Bronchial epithelial cell (primary cell): ENCODE results near the gene HASPIN. TPM values are rescaled to one million over a fixed set of nuclear protein-coding genes. Genes with fewer than 3 reads are reported as not detected.
"Not testable (repeated sequence)": the region's sequence is repeated elsewhere in the genome, so short reads cannot be mapped to it uniquely, and the experiment has no call there.

Source experiments
- DNase-seq: peaks from one replicate; pipeline ENCODE4 v3.0.0-alpha.2; 2010; ENCODE audit warnings: low read depth
- FAIRE-seq: peaks from 2 replicates; lab custom pipeline; 2011; peaks lifted over from hg19 to GRCh38; lab: Jason Lieb, UNC
- H3K27me3 ChIP-seq: 2 replicates; pipeline ENCODE4 v1.5.1; 2011; ENCODE audit warnings: low read length; ENCODE audit not compliant: control insufficient read depth, insufficient read depth
- H3K36me3 ChIP-seq: 2 replicates; pipeline ENCODE4 v1.5.1; 2011; ENCODE audit warnings: low read length; ENCODE audit not compliant: control insufficient read depth, insufficient read depth
- H3K4me3 ChIP-seq: 2 replicates; pipeline ENCODE4 v1.5.1; 2011; ENCODE audit warnings: mild to moderate bottlenecking, low read depth, low read length, control low read depth
- total RNA-seq: library from RNA; depleted of rRNA; stranded (reverse); fragments of >200 nt; gene quantifications from 2 replicates; pipeline ENCODE4 v1.2.1, GENCODE V29; 2014
- TF ChIP-seq, protein P1 (sequence below): IDR thresholded peaks from 2 replicates; pipeline ENCODE4 v1.5.1; 2011; ENCODE audit warnings: mild to moderate bottlenecking, moderate library complexity, low read length, control low read depth, inconsistent platforms; ENCODE audit not compliant: insufficient read depth, severe bottlenecking

The HASPIN gene
- total RNA-seq, 1 donor from 2014 or later: 0.53 TPM

DNA sequence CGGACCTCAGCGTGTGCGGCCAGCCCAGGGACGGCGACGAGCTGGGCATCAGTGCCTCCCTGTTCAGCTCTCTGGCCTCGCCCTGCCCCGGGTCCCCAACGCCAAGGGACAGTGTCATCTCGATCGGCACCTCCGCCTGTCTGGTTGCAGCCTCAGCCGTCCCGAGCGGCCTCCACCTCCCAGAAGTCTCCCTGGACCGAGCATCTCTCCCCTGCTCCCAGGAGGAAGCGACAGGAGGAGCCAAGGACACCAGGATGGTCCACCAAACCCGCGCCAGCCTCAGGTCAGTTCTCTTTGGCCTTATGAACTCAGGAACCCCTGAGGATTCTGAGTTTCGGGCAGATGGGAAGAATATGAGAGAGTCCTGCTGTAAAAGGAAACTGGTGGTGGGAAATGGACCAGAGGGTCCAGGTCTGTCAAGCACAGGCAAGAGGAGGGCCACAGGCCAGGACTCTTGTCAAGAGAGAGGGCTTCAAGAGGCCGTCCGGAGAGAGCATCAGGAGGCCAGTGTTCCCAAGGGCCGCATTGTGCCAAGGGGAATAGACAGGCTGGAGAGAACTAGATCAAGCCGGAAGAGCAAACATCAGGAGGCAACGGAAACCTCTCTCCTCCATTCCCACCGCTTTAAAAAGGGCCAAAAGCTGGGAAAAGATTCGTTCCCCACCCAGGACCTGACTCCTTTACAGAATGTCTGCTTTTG lies 825 bp downstream of the HASPIN start:
- Histone ChIP-seq H3K36me3 (no peaks in the 10 kb centered on the region), H3K4me3 (peak overlapping the region; percentile 57), H3K27me3 (no peaks in the 10 kb centered on the region)
- FAIRE-seq (no peak), DNase-seq (no peak)
- TF ChIP-seq, protein P1, sequence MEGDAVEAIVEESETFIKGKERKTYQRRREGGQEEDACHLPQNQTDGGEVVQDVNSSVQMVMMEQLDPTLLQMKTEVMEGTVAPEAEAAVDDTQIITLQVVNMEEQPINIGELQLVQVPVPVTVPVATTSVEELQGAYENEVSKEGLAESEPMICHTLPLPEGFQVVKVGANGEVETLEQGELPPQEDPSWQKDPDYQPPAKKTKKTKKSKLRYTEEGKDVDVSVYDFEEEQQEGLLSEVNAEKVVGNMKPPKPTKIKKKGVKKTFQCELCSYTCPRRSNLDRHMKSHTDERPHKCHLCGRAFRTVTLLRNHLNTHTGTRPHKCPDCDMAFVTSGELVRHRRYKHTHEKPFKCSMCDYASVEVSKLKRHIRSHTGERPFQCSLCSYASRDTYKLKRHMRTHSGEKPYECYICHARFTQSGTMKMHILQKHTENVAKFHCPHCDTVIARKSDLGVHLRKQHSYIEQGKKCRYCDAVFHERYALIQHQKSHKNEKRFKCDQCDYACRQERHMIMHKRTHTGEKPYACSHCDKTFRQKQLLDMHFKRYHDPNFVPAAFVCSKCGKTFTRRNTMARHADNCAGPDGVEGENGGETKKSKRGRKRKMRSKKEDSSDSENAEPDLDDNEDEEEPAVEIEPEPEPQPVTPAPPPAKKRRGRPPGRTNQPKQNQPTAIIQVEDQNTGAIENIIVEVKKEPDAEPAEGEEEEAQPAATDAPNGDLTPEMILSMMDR: no peak

DNA sequence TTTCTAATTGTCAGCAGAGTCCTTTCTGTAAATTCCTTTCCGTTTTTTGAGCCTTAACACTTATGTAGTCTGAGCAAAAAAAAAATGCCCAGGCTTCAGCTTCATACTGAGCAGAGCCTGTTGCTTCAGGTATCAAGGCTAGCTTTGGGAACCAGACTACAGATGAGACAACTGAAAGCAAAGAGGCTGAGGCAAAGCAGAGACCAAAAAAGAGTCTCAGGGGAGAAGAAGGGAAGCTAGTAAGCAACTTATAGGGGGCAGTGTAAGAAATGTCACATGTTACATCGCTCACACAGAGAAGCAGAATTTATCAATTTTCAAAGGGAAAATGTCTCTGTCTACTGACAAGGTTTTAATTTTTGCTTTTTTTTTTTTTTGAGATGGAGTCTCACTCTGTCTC lies 3.3 kb downstream of the HASPIN start:
- H3K36me3 ChIP-seq: no peaks in the 10 kb centered on the region
- H3K4me3 ChIP-seq: no peak overlapping the region
- no peaks in the 10 kb centered on the region for H3K27me3 ChIP-seq
- TF ChIP-seq, protein P1: no peak
- DNase-seq: no peak
- FAIRE-seq: no peak

DNA sequence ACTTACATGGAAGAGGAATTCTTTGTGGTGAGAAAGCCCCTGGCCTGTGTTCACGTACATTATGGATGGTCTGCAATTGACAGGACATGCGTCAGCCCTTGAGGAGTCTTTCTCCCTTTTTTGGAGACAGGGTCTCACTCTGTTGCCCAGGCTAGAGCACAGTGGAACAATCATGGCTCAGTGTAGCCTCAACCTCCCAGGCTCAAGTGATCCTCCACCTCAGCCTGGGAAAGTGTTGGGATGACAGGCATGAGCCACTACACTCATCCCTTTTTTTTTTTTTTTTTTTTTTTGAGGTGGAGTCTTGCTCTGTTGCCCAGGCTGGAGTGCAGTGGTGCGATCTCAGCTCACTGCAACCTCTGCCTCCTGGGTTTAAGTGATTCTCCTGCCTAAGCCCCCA lies 4.4 kb downstream of the HASPIN start:
- H3K27me3 ChIP-seq, H3K4me3 ChIP-seq, H3K36me3 ChIP-seq, DNase-seq, FAIRE-seq: not testable (repeated sequence)

DNA sequence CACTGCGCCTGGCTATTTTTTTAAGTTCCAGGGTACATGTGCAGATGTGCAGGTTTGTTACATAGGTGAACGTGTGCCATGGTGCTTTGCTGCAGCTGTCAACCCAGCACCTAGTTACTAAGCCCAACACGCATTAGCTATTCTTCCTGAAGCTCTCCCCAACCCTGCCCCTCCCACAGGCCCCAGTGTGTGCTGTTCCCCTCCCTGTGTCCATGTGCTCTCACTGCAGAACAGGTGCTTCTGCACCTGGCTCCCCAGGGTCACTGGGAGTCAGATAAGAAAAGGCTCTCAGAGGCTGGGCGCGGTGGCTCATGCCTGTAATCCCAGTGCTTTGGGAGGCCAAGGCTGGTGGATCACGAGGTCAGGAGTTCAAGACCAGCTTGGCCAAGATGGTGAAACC lies 6.2 kb downstream of the HASPIN start:
- no peak for FAIRE-seq
- H3K36me3 ChIP-seq: no peaks in the 10 kb centered on the region
- H3K27me3 ChIP-seq: no peaks in the 10 kb centered on the region
- no peak overlapping the region for H3K4me3 ChIP-seq
- no peak for DNase-seq
- TF ChIP-seq, protein P1: no peak

DNA sequence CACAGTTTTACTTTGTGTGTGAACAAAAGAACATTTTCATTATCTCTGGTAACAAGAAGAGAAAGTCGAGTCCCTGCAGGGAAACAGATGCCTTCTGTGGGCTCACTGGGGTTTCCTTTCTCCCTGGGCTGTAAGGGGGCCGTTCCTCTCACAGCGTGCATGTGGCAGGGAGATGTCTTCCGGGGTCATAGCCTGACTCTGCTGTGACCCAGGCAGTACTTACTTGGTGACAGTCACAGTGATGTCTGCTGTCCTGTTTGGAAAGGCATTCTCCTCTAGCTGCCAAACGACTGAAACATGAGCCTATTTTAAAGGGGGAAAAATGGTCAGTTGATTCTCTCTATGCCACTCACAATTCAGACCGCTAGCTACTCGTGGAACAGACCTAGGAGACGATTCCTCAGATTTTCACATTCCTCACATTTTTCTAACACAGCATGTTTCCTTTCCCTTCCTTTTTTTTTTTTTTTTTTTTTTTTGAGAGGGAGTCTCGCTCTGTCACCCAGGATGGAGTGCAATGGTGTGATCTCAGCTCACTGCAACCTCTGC lies 7.3 kb downstream of the HASPIN start:
- DNase-seq: no peak
- no peaks in the 10 kb centered on the region for H3K27me3 ChIP-seq
- TF ChIP-seq, protein P1: no peak
- no peak overlapping the region for H3K4me3 ChIP-seq
- H3K36me3 ChIP-seq: no peaks in the 10 kb centered on the region
- no peak for FAIRE-seq

DNA sequence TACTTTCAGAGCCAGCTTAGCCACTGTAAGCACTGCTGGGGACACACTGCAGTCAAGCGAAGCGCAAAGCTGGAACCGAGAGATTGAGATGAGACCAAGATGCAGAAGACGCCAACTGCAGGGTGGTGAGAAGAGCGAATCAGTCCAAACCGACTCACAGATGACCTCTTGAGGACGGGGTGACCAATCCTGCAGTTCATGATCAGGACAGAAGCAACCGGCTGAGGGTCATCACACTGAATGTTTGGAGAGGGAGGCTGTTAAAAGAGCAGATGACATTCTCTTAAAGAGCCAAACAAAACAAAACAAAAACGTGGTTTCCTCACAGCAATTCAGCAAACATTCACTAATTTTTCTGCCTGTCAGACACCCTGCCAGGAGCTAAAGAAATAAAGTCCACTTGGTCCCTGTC lies 8.5 kb downstream of the HASPIN start:
- no peak for FAIRE-seq
- H3K27me3 ChIP-seq: no peaks in the 10 kb centered on the region
- no peak overlapping the region for H3K4me3 ChIP-seq

DNA sequence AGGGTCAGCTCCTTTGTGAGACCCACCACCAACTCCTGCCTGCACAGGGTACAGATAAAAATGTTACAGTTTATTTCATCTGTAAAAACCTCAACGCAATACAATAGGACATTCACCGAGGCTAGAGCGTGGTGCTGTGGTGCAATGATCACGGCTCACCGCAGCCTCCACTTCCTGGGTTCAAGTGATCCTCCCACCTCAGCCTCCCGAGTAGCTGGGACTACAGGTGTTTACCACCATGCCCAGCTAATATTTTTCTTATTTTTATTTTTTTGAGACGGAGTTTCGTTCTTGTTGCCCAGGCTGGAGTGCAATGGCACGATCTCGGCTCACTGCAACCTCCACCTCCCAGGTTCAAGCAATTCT lies 11.2 kb downstream of the HASPIN start:
- not testable (repeated sequence) for H3K27me3 ChIP-seq, H3K36me3 ChIP-seq, FAIRE-seq, H3K4me3 ChIP-seq, DNase-seq

More for the DNA sequence above, 8.5 kb downstream of the HASPIN start:
- TF ChIP-seq, protein P1: no peak
- no peak for DNase-seq
- no peaks in the 10 kb centered on the region for H3K36me3 ChIP-seq
